22Rv1 (cell line): ENCODE measurements around the gene SAFB2.

Source experiments
- H3K27ac ChIP-seq: fragments of 450-650 bp; 2 replicates; pipeline ENCODE4 v1.5.1; 2017
- CTCF ChIP-seq: fragments of 450-650 bp; IDR thresholded peaks from 2 replicates; pipeline ENCODE4 v1.5.1; 2017; ENCODE audit warnings: mild to moderate bottlenecking
- ZFX ChIP-seq: fragments of 450-650 bp; IDR thresholded peaks from 2 replicates; pipeline ENCODE4 v1.6.1; 2017; ENCODE audit warnings: antibody characterized with exemption, borderline replicate concordance

The SAFB2 gene

GRCh38 chr19:5588906-5589676, 33.5 kb downstream of the SAFB2 start:
- TF ChIP-seq CTCF, result no peak
- no peak overlapping the region for H3K27ac ChIP-seq

GRCh38 chr19:5588441-5588840, 34.1 kb downstream of the SAFB2 start:
- TF ChIP-seq ZFX (no peak), CTCF (no peak)
- H3K27ac ChIP-seq, result no peak overlapping the region

GRCh38 chr19:5587661-5588060, 34.9 kb downstream of the SAFB2 start:
- TF ChIP-seq CTCF (no peak), ZFX (no peak)
- H3K27ac ChIP-seq, result no peak overlapping the region

GRCh38 chr19:5587071-5587455, 35.5 kb downstream of the SAFB2 start:
- TF ChIP-seq ZFX (no peak), CTCF (no peak)
- no peak overlapping the region for H3K27ac ChIP-seq

GRCh38 chr19:5586300-5587070, 36.1 kb downstream of the SAFB2 start:
- TF ChIP-seq ZFX (no peak), CTCF (no peak)
- no peak overlapping the region for H3K27ac ChIP-seq

GRCh38 chr19:5585461-5586299, 36.9 kb downstream of the SAFB2 start:
- H3K27ac ChIP-seq, result no peak overlapping the region
- TF ChIP-seq CTCF (no peak), ZFX (no peak)
